Measurements from ENCODE around the gene RAMACL.

GRCh38 chr6:166579237-166579850 is 7.1 kb downstream of the RAMACL start:
- no peak for TF ChIP-seq POLR2A (IDR thresholded peaks at IDR 0.05; ENCODE audit: low read depth, low read length)
- no peak for TF ChIP-seq RFX5 (IDR thresholded peaks at IDR 0.05; ENCODE audit: low read depth, low read length)

All from IMR-90 (cell line).